ENCODE results near the gene ARHGAP20.

- TF ChIP-seq CTCF (IDR thresholded peaks at IDR 0.05), result no peak
- TF ChIP-seq POLR2A (IDR thresholded peaks at IDR 0.05), result no peak
- no peak for TF ChIP-seq POLR2AphosphoS5 (IDR thresholded peaks at IDR 0.05)
Observed at GRCh38 chr11:110538154-110538553, 174.1 kb downstream of the ARHGAP20 start.

Measured in stomach (tissue), 4 donors.